HG03066 (cell line): ENCODE measurements around the gene IL4R.

Experiments
- ATAC-seq: cut with Tn5 transposase; IDR thresholded peaks from one replicate; pipeline ENCODE4 v1.9.1; 2021; ENCODE audit warnings: low read depth; ENCODE audit not compliant: unreplicated experiment

The IL4R gene

DNA sequence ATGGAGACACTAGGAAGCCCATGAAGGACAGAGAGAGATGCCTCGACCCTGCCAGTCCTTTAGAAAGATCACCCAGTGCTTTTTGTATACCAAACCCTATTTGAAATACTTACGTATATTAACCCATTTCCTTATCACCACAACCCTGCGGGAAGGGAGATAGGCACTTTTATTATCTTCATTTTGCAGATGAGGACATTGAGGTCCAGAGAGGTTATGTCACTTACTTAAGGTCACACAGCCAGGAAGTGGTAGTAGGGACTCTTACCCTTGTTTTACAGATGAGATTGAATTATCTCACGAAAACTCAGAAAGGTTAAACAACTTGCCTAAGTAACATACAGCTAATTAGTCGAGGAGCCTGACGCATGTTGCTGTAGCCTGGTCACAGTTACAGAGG lies 38.2 kb downstream of the IL4R start:
- no peak for ATAC-seq

DNA sequence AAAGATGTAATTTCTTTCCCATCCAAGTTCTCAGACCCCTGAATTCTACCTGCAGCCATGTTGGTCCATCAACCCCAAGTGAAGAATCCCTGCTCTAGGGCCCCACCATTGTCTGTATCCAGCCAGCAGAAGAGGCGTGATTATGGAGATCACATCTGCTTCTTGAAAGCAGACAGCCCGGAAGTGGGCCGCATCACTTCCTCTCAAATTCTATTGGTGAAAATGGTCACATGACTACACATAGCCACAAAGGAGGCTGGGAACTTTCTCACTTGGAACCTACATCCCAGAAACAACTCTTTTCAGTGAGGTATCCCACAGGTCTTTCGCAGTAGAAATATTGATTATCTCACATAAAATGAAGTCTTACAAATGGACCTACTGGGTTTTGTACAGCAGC lies 40.1 kb downstream of the IL4R start:
- ATAC-seq, result no peak

DNA sequence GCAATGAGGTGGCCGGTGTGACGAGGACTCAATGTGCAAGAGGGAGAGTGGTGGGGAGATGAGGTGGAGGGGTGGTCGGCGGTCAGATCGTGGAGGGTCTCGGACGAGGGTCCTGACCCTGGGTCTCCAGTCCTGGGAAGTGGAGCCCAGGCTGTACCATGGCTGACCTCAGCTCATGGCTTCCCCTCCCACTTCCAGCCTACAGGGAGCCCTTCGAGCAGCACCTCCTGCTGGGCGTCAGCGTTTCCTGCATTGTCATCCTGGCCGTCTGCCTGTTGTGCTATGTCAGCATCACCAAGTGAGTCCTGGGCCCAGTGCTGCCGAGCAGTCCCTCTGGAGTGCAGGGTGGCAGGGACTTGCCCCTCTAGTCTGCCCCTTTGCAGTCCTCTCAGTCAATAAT lies 41.8 kb downstream of the IL4R start:
- no peak for ATAC-seq

DNA sequence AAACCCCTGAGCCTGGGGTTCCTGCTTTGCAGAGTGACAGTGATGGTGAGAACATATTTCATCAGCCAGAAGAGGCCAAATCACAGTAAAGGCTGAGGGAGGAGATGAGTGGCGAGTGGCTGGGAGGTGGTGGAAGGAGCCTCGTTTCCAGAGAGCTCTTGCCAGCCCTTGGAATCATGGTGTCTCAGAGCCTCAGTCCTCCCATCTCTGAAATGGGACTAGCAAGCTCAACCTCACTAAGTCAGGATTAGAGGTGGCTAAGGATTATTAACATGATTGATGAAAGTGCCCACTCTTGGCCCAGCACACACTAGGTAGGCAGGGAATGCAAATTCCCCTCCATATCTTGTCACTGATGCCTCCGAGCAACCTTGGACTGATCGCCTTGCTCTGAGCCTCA lies 43.0 kb downstream of the IL4R start:
- no peak for ATAC-seq

DNA sequence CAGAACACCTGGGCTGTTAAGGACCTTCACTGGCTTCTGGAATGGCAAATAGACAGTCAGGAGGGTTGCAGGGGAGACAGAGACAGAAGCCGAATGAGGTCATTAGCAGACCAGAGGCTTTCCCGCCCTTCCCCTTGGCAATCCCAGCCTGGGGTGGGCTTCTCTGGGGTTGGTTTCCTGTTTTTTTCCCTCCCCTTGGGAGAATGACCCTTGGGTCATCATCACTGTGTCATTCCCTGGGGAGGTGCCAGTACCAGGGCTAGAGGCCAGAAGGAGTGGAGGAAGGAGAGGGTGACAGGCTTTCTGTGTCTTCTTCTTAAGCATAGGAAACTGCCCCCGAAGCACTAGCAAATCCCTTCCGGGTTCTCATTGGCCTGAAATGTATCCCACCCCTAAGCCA lies 45.3 kb downstream of the IL4R start:
- ATAC-seq, result no peak

DNA sequence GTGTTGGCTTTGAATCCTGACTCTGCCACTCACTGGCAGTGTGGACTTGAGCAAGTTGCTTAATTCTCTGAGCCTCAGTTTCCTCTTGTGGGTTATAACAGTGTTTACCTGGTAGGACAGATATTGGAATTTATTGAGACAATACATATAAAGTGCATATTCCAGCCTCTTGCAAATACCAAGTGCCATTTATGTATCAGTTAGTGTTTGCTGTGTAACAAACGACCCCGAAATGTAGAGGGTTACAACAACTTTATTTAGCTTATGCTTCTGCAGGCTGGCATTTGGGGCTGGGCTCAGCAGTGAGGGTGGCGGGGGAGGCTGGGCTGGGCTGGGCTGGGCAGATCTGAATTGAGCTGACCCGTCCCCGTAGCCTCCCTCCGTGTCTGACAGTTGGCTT lies 45.8 kb downstream of the IL4R start:
- ATAC-seq, result no peak

DNA sequence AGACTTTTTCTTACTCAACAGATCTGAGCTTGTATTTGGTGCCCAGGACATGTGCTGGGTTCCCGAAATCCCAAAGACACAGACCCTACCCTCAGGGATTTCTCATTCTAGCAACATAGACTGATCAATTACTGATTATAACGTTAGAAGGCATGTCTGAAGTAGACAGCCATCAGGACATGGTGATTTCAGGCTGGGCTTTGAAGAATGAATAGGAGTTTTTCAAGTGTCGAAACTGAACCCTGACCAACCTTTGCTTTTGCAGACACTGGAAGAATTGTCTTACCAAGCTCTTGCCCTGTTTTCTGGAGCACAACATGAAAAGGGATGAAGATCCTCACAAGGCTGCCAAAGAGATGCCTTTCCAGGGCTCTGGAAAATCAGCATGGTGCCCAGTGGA lies 48.2 kb downstream of the IL4R start:
- no peak for ATAC-seq

DNA sequence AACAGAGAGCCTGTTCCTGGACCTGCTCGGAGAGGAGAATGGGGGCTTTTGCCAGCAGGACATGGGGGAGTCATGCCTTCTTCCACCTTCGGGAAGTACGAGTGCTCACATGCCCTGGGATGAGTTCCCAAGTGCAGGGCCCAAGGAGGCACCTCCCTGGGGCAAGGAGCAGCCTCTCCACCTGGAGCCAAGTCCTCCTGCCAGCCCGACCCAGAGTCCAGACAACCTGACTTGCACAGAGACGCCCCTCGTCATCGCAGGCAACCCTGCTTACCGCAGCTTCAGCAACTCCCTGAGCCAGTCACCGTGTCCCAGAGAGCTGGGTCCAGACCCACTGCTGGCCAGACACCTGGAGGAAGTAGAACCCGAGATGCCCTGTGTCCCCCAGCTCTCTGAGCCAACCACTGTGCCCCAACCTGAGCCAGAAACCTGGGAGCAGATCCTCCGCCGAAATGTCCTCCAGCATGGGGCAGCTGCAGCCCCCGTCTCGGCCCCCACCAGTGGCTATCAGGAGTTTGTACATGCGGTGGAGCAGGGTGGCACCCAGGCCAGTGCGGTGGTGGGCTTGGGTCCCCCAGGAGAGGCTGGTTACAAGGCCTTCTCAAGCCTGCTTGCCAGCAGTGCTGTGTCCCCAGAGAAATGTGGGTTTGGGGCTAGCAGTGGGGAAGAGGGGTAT lies 48.9 kb downstream of the IL4R start:
- ATAC-seq, result no peak

DNA sequence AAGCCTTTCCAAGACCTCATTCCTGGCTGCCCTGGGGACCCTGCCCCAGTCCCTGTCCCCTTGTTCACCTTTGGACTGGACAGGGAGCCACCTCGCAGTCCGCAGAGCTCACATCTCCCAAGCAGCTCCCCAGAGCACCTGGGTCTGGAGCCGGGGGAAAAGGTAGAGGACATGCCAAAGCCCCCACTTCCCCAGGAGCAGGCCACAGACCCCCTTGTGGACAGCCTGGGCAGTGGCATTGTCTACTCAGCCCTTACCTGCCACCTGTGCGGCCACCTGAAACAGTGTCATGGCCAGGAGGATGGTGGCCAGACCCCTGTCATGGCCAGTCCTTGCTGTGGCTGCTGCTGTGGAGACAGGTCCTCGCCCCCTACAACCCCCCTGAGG lies 49.5 kb downstream of the IL4R start:
- ATAC-seq, result no peak

DNA sequence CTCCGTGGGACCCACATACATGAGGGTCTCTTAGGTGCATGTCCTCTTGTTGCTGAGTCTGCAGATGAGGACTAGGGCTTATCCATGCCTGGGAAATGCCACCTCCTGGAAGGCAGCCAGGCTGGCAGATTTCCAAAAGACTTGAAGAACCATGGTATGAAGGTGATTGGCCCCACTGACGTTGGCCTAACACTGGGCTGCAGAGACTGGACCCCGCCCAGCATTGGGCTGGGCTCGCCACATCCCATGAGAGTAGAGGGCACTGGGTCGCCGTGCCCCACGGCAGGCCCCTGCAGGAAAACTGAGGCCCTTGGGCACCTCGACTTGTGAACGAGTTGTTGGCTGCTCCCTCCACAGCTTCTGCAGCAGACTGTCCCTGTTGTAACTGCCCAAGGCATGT lies 50.0 kb downstream of the IL4R start:
- no peak for ATAC-seq

DNA sequence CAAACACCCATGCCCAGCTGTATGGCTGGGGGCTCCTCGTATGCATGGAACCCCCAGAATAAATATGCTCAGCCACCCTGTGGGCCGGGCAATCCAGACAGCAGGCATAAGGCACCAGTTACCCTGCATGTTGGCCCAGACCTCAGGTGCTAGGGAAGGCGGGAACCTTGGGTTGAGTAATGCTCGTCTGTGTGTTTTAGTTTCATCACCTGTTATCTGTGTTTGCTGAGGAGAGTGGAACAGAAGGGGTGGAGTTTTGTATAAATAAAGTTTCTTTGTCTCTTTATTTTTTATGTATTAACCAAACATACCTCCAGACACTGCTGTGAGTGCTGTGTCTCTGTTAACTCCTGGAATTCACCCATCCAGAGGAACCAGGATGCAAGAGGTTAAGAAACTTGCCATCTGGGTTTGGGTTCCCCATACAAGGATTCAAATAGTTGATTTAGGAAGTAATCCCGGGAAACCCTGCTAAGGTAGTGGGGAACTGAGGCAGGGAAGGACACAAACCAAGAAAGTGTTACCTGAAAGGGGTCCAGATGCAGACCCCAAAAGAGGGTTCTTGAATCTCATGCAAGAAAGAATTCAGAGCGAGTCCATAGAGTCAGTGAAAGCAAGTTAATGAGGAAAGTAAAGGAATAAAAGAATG lies 50.8 kb downstream of the IL4R start:
- no peak for ATAC-seq

DNA sequence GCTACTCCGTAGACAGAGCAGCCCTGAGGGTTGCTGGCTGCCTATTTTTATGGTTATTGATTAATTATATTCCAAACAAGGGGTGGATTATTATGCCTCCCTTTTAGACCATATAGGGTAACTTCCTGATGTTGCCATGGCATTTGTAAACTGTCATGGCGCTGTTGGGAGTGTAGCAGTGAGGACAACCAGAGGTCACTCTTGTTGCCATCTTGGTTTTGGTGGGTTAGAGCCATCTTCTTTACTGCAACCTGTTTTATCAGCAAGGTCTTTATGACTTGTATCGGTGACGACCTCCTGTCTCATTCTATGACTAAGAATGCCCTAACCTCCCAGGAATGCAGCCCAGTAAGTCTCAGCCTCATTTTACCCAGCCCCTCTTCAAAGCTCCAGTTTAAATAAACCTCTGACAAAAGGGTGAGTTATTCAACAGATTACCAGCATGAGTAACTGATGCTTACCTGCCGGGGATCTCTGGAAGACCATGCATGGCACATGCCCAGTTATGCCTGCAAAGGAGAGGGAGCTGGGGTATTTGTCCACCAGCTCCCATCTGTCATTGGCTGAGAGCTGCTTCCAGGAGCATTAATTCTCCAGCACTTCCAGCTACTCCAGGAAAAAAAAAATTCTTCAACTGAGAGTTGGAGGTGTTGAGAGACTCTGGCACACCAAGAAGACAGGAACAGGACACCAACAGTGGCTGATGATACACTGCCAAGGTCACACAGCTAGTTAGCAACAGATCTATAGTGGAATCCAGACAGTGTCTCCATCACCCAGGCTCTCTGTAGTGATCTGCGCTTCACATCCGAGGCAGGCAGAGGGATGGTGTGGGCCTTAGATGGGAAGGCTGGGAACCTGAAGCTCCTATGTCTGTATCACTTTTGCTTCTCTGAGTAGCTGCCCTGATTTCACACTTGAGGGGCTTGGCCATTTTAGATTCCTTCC lies 51.6 kb downstream of the IL4R start:
- ATAC-seq, result no peak

DNA sequence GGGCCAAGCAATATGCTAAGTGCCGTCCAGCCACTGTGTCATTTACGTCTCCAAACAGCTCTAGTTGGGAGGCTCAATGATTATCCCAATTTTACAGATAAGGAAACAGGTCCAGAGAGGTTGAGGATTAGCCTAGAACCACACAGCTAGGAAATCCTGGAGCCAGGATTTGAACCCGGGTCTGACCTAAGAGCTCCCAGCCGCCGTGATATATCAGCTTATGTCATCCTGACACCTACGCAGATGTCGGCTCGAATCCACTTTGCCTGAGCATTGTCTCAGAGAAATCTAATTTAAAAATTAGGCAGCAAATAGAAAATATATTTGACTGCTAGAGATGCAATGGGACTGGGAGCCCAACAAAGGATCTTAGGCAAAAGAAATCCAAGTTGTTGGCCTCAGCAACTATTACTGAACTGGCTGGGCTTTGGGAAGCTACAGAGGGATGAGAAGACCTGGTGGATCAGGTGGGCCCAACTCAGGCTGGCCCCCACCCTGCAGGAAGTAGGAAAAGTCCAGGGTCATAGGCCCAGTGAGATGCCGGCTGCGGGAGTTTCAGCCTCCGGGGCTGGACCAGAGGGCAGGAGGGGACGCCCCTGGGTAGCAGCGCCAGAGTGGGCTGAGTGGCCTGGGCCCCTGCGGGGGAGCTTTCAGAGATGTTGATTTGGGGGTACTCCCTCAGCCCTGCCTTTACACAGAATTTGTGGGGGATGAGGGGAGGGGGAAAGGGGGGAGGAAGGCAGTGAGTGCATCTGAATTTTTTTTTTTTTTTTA lies 53.1 kb downstream of the IL4R start:
- peak; percentile 23 for ATAC-seq

DNA sequence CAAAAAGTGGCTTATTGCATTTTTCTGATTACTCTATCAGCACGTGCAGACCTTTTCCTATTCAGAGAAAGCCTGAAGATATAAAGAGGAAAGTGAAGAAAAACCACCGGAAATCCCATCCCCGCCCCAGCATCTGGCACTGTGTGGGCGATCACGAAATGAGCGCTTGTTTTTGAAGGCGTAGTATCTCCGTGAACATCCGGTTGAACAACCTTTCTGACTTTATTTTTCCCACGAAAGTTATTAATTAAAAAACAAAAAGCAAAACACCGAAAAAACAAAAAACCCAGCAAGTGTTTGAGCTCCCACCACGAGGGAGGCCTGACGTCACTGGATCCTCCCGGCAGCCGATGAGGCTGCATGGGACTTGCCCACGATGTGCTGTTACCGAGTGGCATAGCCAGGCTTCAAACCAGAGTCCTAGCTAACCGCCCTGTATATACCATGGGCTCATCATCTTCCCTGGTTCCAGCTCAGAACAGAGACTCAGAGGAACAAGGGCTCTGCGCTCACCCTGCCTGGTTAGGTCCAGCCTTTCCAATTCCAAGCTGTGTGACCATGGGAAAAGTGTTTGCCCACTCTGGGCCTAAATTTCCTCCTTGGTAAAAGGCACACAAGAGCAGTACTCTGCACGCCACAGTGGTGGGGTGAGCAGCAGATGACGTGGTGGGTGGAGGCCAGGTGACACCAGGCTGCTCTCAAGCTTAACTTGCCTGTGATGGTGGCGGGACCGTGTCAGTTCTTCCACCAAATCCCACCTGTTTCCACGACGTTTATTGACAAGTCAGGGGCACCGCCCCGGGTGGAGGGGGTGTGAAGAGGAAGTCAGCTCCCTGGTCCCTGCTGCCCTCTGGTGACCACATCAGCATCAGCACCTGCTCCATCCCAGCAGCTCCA lies 53.9 kb downstream of the IL4R start:
- peak; percentile 60 for ATAC-seq

DNA sequence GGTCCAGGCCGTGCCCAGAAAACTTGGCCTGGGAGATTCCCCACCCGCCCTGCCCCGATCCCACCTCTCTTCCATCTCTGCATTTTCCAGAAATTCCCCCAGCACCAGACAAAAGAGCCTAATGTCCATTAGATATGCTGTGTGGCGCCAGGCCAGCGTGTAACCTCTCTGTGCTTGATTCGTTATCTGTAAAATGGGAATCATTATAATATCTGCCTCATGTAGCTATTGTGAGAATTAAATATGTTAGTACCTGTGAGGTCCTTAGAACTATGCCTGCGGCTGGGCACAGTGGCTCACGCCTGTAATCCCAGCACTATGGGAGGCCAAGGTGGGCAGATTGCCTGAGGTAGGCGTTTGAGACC lies 54.6 kb downstream of the IL4R start:
- ATAC-seq, result no peak

DNA sequence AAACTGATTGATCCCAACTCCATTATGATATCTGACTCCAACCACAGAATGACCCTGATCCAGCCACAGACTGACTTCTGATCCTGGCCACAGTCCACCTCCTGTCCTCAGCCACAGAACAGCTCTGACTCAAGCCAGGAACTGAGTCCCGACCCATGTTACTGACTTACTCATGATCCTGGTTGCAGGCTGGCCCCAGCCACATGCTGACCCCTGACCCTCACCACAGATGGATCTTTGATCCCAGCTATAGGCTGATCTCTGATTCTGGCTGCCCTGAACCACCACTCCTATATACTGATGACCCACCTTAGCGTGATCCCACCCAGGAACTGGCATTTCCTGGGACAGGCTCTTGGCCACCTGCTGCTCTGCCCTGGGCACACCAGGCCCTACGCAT lies 56.0 kb downstream of the IL4R start:
- ATAC-seq, result no peak

DNA sequence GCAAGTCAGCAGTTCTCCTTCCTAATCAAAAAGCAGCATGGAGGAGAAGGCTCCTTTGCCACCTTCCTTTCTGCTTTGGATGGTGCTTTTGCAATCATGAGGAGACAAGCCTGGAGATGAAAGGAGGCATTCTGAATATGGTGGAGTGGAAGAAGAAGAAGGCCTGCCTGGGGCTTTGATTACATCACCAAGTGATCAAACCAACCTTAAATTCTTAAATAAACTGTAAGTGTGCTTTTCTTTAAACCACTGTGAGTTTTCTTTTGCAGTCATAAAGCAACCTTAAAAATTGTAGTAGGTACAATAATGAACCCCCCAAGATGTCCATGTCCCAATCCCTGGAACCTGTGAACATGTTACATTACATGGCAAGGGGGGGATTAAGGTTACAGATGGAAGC lies 56.5 kb downstream of the IL4R start:
- no peak for ATAC-seq

DNA sequence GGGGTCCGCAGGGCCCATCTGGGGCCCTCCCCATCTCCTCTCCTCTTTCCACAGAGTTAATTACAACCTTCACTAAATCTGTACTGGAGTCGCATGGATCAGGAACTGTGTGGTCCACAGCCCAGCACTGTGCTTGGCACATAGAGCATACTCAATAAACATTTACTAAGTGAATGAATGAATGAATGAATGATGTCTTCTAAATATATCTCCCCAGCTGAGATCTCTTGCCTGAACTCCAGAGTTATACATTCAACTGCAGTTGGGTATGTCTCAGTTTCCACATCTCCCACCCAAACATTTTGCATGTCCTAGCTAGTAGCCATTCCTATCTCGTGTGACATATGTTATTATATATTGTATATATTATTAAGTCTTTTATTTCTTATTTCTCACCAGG lies 59.5 kb downstream of the IL4R start:
- ATAC-seq, result no peak

DNA sequence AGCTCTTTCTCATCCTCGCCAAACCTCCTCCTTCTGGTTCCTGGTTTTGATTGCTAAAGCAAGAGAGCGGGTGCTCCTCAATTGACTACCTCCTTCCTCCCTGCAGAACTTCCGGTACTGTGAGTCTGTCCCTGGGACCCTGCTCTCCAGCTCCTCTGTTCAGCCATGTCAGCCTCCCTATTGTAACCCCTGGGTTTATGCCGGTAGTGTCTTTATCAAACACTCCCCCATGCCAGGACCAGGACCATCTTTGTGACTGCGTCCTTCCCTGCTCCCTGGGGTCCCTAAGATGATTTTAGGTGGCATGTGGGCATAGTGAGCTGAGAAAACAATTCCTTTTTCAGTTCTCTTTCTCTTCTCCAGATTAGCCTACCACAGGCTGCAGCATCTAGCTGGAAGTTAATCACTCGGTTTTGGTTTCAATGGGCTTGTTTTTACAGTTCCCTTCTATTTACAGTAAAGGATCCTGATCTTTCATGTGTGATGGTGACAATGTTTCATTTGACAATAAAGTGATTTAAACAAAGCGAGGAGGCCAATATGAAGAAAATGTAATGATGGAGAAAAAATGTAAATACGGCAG lies 60.5 kb downstream of the IL4R start:
- ATAC-seq, result no peak
